Caco-2 (cell line): ENCODE results near the gene ERC2. TPM values are rescaled to one million over a fixed set of nuclear protein-coding genes. Genes with fewer than 3 reads are reported as not detected.

Experiments used
- BruUV-seq: library from RNA; stranded (reverse); fragments of 400-500 nt; replicated peaks from 2 replicates; lab custom pipeline; 2021; lab: Mats Ljungman, UMichigan
- CTCF ChIA-PET: fragments of 300-600 bp; sonication (Branson Sonifier 250); formaldehyde crosslinking; loops from one replicate; lab custom pipeline; 2022; ENCODE audit warnings: antibody characterized with exemption; lab: Charles Lee
- POLR2A ChIA-PET: fragments of 300-600 bp; sonication (Branson Sonifier 250); formaldehyde crosslinking; loops from one replicate; lab custom pipeline; 2022; ENCODE audit warnings: antibody characterized with exemption; lab: Charles Lee
- DNase-seq, 2 experiments: peaks; one replicate each; pipeline versions ENCODE4 v3.0.0 to v3.0.0-alpha.2; 2020 to 2022
- H3K27me3 ChIP-seq: replicated peaks from 2 replicates; pipeline ENCODE4 v1.6.0; 2011; ENCODE audit warnings: low read length; ENCODE audit not compliant: control insufficient read depth, insufficient read depth
- H3K36me3 ChIP-seq: 2 replicates; pipeline ENCODE4 v1.5.1; 2011; ENCODE audit warnings: low read length; ENCODE audit not compliant: control insufficient read depth, insufficient read depth
- H3K4me1 ChIP-seq: fragments of 250-450 bp; sonication (Bioruptor Pico); 2 replicates; pipeline ENCODE4 v1.5.1; 2020; ENCODE audit warnings: mild to moderate bottlenecking
- H3K4me3 ChIP-seq: 2 replicates; pipeline ENCODE4 v1.5.1; 2011; ENCODE audit warnings: low read depth, mild to moderate bottlenecking, control low read depth, low read length
- H3K9me3 ChIP-seq: fragments of 250-450 bp; sonication (Bioruptor Pico); 2 replicates; pipeline ENCODE4 v1.5.1; 2020; ENCODE audit warnings: mild to moderate bottlenecking, moderate library complexity
- H3K27ac Mint-ChIP-seq: one replicate; pipeline ENCODE4 v1.8.0; 2022; ENCODE audit warnings: mixed read lengths; ENCODE audit not compliant: unreplicated experiment
- H3K27me3 Mint-ChIP-seq: one replicate; pipeline ENCODE4 v1.8.0; 2022; ENCODE audit warnings: mixed read lengths; ENCODE audit not compliant: insufficient read depth, unreplicated experiment
- H3K36me3 Mint-ChIP-seq: one replicate; pipeline ENCODE4 v1.8.0; 2022; ENCODE audit warnings: mild to moderate bottlenecking, mixed read lengths; ENCODE audit not compliant: insufficient read depth, unreplicated experiment
- H3K4me1 Mint-ChIP-seq: one replicate; pipeline ENCODE4 v1.8.0; 2022; ENCODE audit warnings: low read depth, mixed read lengths; ENCODE audit not compliant: unreplicated experiment
- H3K4me3 Mint-ChIP-seq: one replicate; pipeline ENCODE4 v1.8.0; 2022; ENCODE audit warnings: mild to moderate bottlenecking, moderate library complexity, mixed read lengths; ENCODE audit not compliant: unreplicated experiment
- H3K9me3 Mint-ChIP-seq: one replicate; pipeline ENCODE4 v1.8.0; 2022; ENCODE audit warnings: mixed read lengths; ENCODE audit not compliant: unreplicated experiment
- CTCF ChIP-seq, 2 experiments: fragments of 200-600 bp in 1 of 2; IDR thresholded peaks; 1 replicate in 1 of 2; 2 replicates in 1 of 2; pipeline versions ENCODE4 v1.5.1 to v1.8.0; 2011 to 2022; ENCODE audit warnings: antibody characterized with exemption in 1 of 2, control low read depth in 1 of 2, inconsistent platforms in 1 of 2, low read depth in 1 of 2, low read length in 1 of 2, mild to moderate bottlenecking in 1 of 2, moderate library complexity in 1 of 2; ENCODE audit not compliant: insufficient read depth in 1 of 2, severe bottlenecking in 1 of 2, unreplicated experiment in 1 of 2
- intact Hi-C: fragments of 100-400 bp; cut with micrococcal nuclease; formaldehyde crosslinking; loops from one replicate; pipeline ENCODE4 v1.10.0; 2022; ENCODE audit not compliant: unreplicated experiment
- total RNA-seq: library from RNA; stranded (reverse); gene quantifications from 2 replicates; pipeline ENCODE4 v1.2.3, GENCODE V29; 2022

The ERC2 gene
- total RNA-seq, 1 experiment from 2014 or later: 0.54 TPM

- POLR2A ChIA-PET: no interaction called here
- CTCF ChIA-PET: no interaction called here
- Histone ChIP-seq H3K36me3 (no peaks in the 10 kb centered on the region), H3K9me3 (no peaks in the 10 kb centered on the region), H3K4me1 (no peaks in the 10 kb centered on the region), H3K27me3 (no peaks in the 10 kb centered on the region), H3K4me3 (no peak overlapping the region)
- no peaks in the 10 kb centered on the region for H3K4me1 Mint-ChIP-seq
- no peaks in the 10 kb centered on the region for H3K36me3 Mint-ChIP-seq
- H3K9me3 Mint-ChIP-seq: no peaks in the 10 kb centered on the region
- no peak for DNase-seq
- H3K27me3 Mint-ChIP-seq: peaks cover 11% of the 10 kb centered on the region
- TF ChIP-seq CTCF (IDR thresholded peaks at IDR 0.05; ENCODE audit: insufficient read depth in 1 of 2, low read depth in 1 of 2, low read length in 1 of 2, severe bottlenecking in 1 of 2, unreplicated experiment in 1 of 2): no peak
- H3K4me3 Mint-ChIP-seq: no peak overlapping the region
- intact Hi-C loops: no loop called here
- H3K27ac Mint-ChIP-seq: no peak overlapping the region
- BruUV-seq: no TSS peak
Measured at GRCh38 chr3:55708921-55709320, 759.3 kb downstream of the ERC2 start.

- H3K4me3 ChIP-seq: no peak overlapping the region
- Mint-ChIP-seq H3K27ac (no peak overlapping the region), H3K9me3 (no peaks in the 10 kb centered on the region), H3K4me1 (no peaks in the 10 kb centered on the region), H3K36me3 (no peaks in the 10 kb centered on the region), H3K4me3 (no peak overlapping the region), H3K27me3 (peaks cover 13% of the 10 kb centered on the region)
- intact Hi-C loops: no loop called here
- no TSS peak for BruUV-seq
- ChIA-PET CTCF (no interaction called here), POLR2A (no interaction called here)
- no peaks in the 10 kb centered on the region for H3K9me3 ChIP-seq
- no peak for DNase-seq
- no peaks in the 10 kb centered on the region for H3K27me3 ChIP-seq
- no peaks in the 10 kb centered on the region for H3K4me1 ChIP-seq
- no peak for TF ChIP-seq CTCF (IDR thresholded peaks at IDR 0.05; ENCODE audit: insufficient read depth in 1 of 2, low read depth in 1 of 2, low read length in 1 of 2, severe bottlenecking in 1 of 2, unreplicated experiment in 1 of 2)
- H3K36me3 ChIP-seq: no peaks in the 10 kb centered on the region
Measured at GRCh38 chr3:55708242-55708641, 760.0 kb downstream of the ERC2 start.

- Mint-ChIP-seq H3K27me3 (peaks cover 13% of the 10 kb centered on the region), H3K36me3 (no peaks in the 10 kb centered on the region), H3K9me3 (no peaks in the 10 kb centered on the region), H3K4me1 (no peaks in the 10 kb centered on the region), H3K27ac (no peak overlapping the region), H3K4me3 (no peak overlapping the region)
- BruUV-seq: no TSS peak
- no peak for DNase-seq
- no peaks in the 10 kb centered on the region for H3K4me1 ChIP-seq
- ChIA-PET CTCF (no interaction called here), POLR2A (no interaction called here)
- no peaks in the 10 kb centered on the region for H3K36me3 ChIP-seq
- TF ChIP-seq CTCF (IDR thresholded peaks at IDR 0.05; ENCODE audit: insufficient read depth in 1 of 2, low read depth in 1 of 2, low read length in 1 of 2, severe bottlenecking in 1 of 2, unreplicated experiment in 1 of 2): no peak
- H3K9me3 ChIP-seq: no peaks in the 10 kb centered on the region
- H3K4me3 ChIP-seq: no peak overlapping the region
- no peaks in the 10 kb centered on the region for H3K27me3 ChIP-seq
- intact Hi-C loops: no loop called here
Measured at GRCh38 chr3:55704521-55704920, 763.7 kb downstream of the ERC2 start.
